Fibroblast of lung (primary cell): ENCODE measurements around the gene PARG.

Experiments used
- EZH2 ChIP-seq: IDR thresholded peaks from 2 replicates; pipeline ENCODE4 v1.5.1; 2012; ENCODE audit warnings: low read length, control low read depth, mild to moderate bottlenecking; ENCODE audit errors: missing control alignments
- TF ChIP-seq, protein P1 (sequence below), 2 donors: IDR thresholded peaks in 1 of 2; conservative IDR thresholded peaks in 1 of 2; 1 replicate in 1 of 2; 2 replicates in 1 of 2; pipeline ENCODE4 v1.5.1; 2011 to 2012; ENCODE audit warnings: low read length in 2 of 2, control low read depth in 1 of 2, inconsistent platforms in 1 of 2, low read depth in 1 of 2, mild to moderate bottlenecking in 1 of 2

DNA sequence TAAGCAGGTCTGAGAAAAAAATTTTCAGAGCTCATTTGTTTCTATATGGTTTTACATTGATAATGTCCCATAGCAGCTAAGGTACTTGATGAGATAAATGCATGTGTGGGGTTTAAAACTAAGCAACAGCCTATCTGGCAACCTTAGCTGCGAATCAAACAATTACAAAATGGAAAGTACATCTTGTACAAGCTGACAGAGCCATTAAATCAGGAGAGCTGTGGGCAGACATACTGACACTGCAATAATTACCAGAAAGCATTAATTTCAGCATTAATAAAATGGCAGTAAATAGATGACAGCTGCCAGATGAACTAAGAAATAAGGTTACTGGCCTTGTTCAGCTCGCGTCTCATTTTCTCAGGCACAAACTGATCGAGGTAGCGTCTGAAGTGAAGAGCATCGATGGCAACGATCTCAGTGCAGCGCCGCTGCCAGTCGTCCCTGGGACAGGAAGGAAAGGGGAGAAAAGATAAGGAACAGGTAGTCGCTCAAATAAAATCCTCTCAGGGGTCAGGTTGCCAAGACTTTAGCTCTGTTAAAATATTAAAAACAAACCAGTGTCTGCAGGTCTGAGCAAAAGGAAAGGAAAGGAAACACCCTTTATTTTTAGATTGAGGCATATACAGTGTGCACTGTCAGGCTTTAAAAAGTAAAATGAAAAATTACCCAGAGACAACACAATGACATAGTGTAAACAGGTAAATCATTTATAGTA lies 100.1 kb downstream of the PARG start:
- no peak for TF ChIP-seq EZH2
- TF ChIP-seq, protein P1, sequence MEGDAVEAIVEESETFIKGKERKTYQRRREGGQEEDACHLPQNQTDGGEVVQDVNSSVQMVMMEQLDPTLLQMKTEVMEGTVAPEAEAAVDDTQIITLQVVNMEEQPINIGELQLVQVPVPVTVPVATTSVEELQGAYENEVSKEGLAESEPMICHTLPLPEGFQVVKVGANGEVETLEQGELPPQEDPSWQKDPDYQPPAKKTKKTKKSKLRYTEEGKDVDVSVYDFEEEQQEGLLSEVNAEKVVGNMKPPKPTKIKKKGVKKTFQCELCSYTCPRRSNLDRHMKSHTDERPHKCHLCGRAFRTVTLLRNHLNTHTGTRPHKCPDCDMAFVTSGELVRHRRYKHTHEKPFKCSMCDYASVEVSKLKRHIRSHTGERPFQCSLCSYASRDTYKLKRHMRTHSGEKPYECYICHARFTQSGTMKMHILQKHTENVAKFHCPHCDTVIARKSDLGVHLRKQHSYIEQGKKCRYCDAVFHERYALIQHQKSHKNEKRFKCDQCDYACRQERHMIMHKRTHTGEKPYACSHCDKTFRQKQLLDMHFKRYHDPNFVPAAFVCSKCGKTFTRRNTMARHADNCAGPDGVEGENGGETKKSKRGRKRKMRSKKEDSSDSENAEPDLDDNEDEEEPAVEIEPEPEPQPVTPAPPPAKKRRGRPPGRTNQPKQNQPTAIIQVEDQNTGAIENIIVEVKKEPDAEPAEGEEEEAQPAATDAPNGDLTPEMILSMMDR (conservative IDR thresholded peaks at IDR 0.05 in 1 of 2, IDR thresholded peaks at IDR 0.05 in 1 of 2; ENCODE audit: low read depth in 1 of 2, low read length in 2 of 2): no peak
